H4 (cell line): Measurements from ENCODE around the gene CD58. TPM values are rescaled to one million over a fixed set of nuclear protein-coding genes. Genes with fewer than 3 reads are reported as not detected.

Experiments
- DNase-seq: peaks from one replicate; pipeline ENCODE4 v3.0.0-alpha.2; 2015; ENCODE audit warnings: low spot score
- total RNA-seq: library from RNA; depleted of rRNA; stranded (reverse); fragments of >200 nt; shearing (Covaris generic); gene quantifications from 2 replicates; pipeline ENCODE4 v1.2.3, GENCODE V29; 2014

Gene CD58
- total RNA-seq, 1 experiment from 2014 or later: 18.4 TPM

DNA sequence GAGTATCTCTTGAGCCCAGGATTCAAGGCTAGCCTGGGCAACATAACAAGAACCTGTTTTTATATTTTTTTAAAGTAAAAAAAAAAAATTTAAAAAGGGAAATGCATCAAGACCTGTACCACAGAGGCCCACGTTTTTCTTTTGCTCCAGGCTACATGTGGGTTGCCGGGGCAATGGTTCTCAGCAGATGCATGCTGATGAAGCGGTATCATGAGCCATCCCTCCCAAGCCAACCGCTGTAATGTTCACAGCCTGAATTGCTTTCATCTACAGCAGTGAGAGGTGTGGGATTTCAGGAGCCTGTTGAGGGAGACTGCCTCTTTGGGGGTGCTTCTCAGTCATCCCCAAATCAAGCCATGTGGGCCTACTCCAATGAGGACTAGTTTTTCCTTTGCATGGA lies 60.5 kb downstream of the CD58 start:
- DNase-seq: no peak

DNA sequence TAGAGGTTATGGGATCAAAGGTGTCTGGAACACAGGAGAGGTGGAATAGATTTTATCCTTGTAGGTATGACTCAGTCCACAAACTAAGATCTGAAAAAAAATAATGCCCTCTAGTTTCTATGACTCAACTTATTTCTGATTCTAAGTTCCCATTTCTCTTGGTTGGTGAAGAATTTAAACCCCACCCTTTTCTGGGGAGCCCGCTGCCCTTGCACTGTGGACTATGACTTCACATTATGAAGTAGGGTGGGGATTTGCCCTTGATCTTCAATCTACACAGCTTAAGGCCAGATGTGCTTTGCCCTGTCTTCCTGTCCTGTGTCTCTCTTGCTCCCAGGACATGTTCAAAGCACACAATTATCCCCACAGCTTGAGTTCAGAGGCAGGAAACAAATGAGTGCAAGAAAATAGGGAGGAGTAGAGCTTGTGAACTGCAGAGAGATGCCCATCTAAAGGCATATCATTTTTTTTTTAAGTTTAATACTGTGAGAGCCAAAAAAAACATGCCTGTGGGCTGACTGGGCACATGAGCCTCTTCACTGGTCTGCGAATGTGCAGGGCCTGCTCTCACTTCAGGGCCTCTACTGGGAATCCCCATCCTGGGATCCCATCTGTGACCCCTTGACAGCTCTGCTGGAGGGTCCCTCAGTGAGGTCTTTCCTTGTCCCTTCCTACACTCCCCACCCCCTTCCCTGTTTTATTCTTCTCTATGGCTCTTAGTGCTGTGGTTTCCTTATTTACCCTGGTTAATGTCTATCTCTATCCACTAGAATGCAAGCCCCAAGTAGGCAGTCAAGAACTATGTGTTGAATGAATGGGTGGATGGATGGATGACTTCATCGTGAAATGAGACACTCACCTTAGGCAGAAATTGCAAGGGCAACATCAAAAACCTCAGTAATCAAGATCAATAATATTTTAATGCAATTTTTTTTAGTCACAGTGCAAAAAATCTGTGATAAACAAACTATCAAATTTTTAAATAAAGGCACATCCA lies 61.5 kb downstream of the CD58 start:
- DNase-seq: peak; percentile 33

DNA sequence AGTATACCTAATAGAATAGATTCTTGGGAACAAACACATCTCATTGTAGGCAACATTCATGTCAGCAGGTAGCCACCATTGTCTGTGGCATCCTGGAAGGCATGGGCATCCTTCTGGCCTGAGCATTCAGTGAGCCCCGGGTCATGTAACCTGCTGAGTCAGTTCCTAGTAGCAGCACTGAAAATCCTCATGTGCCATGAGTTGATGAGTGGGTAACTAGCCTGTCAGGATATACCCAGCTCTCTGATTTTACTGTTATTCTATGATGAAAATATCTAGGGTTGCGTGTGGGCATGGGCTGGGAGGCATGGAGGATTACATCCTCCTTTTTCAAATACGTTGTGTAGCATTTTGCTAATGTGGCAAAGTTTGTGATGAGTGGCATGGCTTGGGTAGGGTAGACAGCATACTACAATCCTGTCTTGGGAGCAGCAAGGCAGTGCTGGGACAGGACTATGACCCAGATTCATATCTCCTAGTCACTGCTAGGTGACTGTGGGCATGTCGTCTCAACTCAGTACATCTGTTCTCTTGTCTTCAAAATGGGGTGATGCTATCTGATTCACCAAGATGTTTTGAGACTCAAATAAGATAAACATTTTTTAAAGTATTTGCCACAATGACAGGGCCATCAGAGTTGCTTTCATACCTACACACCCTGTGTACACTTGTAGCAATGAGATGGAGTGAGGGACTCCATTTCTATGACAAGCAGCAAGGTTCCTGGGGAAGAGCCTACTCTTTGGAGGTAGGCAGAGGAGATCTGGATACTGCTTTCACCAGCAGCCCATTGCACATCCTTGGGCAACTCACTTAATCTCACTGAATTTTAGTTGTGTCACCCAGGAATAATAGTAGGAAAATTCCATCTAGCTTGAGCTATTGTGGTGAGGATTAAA lies 62.5 kb downstream of the CD58 start:
- no peak for DNase-seq

DNA sequence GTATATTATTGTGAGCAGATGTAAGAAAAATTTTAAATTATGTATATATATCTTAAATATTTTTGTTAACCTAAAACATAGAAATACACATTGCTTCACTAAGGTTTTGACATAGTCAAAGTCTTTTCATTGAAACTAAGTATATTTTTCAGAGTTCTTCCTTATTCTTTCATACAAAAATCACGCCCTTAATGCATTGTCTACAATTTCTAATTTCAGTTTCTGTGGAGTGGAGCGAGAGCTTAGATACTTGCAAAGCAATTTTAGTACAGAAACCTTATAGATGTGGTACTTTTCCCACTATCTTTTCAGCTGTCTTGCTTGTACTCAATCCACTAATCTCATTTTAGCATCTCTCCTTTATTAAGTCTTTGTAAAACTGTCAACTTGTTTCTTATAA lies 63.2 kb downstream of the CD58 start:
- DNase-seq: no peak

DNA sequence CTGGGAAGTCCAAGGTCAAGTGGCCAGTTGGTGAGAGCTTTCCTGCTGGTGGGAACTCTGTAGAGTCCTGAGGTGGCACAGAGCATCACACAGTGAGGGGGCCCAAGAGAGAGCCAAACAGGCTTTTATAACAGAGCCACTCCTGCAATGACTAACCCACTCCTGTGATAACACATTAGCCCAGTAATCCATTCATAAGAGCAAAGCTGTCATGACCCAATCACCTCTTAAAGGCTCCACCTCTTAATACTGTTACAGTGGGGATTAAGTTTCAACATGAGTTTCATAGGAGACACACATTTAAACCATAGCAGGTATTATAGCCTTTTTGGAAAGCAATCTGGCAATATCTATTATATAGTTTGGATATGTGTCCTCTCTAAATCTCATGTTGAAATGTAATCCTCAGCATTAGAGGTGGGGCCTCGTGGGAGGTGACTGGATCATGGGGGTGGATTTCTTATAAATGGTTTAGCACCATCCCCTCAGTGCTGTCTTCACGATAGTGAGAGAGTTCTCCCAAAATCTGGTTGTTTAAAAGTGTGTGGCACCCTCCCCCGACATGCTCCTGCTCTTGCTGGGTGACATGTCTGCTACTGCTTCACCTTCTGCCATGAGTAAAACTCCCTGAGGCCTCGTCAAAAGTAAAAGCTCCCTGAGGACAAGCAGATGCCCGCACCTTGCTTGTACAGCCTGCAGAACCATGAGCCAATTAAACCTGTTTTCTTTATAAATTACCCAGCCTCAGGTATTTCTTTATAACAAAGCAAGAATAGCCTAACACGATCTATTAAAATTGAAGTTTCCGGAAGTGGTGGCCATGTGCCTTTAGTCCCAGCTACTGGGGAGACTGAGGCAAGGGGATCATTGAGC lies 64.5 kb downstream of the CD58 start:
- DNase-seq: no peak

DNA sequence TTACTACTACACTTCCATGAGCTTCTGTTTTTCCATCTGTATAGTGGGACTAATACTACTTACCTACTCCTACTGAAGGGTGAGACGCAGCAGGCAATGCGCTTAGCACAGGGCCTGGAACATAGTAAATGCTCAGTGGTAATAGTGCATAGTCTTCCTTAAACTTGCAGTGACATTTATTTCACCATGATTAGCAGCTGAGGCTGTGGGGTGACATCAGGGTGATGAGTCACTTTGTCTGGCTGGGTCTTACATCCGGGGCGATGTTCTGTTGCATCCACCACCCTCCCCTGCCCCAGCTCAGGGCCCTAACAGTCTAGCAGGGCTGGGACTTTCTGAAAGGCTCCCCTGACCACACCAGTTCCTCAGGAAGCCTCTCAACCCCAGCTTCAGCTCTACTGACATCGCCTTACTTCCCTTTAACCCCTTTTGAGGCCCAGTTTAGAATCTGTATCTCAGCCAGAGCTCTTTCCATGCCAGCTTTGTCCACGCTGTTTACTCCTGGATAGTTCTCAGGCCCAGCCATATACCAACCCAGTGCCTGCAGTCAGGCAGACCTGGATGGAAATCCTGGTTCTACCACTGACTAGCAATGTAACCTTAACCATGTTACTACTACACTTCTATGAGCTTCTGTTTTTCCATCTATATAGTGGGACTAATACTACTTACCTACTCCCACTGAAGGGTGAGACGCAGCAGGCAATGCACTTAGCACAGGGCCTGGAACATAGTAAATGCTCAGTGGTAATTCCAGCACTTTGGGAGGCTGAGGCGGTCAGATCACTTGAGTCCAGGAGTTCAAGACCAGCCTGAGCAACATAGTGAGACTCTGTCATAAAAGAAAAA lies 66.3 kb downstream of the CD58 start:
- DNase-seq: peak; percentile 64

DNA sequence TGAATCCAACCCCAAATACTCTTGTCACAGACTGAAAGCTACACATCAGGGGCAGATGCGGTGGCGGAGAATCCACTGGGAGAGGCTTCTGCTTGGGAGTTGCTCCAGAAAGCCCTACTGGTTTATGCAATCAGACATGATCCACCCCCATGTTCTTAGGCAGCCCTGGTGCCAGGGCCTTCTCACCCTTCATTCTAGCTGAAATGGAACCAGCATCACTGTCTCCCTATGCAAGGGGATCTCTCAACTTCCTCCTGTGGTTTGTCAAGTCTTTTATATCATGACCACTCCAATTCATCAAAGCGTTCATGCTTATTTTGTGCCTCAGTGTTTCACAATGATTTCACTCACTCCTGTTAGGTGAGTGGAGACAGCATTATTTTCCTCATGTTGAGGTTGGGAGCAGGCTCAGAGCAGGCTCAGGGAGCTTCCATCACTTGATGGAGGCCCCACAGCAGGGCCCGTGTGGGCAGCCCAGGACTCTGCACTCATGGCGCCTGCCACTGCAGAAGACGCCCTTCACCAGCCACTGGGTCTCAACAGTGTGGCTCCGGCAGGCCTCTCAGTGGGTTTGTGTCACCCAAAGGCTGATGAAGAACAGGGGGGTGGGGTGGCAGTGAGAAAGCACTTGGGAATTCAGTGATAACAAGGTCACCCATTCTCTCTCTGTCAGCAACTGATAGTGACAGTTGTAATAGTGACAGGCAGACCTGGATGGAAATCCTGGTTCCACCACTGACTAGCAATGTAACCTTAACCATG lies 67.1 kb downstream of the CD58 start:
- no peak for DNase-seq

DNA sequence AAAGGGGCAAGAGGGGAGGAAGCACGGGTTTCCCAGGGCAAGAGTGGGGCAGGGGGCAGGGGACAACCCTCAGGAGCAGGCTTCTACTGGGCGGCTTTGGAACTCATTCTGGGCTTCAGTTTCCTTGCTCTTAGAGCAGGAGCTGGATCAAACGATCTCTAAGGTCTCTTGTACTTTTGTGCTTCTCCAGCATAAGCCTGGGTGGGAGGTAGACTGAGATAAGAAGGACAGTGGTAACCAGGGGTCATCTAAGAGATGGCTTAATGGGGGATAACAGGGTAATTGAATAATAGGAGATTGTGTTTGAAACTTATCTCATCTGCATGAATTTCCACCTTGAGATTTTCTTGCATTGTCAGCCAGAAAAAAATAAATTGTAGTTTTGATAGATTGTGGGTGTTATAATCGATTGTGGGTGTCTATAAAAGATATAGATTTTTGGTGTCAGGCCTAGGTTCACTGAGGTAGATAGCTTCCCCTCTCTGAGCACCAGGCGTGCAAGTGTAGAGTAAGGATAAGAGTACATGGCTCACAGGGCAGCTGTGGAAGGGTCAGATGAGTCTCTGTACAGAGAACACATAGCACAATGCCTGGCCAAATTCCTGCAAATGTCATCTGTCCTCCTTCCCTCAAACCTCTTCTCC lies 68.0 kb downstream of the CD58 start:
- DNase-seq: no peak

DNA sequence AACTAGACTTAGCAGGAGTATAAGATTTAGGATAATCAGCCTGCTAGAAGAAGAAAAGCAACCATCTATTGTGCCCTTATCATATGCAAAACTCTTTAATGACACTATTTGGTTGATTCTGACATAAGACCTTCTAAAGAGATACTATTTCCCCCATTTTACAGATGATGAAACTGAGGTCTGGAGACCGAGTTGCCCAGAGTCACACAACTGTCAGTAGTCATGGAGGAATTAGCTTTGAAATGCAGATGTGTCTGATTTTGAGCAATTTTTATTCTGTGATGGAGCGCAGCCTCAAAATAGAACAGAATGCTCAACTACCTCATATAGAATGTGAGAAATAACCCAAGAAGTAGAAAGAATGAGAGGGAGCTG lies 69.0 kb downstream of the CD58 start:
- DNase-seq: no peak

DNA sequence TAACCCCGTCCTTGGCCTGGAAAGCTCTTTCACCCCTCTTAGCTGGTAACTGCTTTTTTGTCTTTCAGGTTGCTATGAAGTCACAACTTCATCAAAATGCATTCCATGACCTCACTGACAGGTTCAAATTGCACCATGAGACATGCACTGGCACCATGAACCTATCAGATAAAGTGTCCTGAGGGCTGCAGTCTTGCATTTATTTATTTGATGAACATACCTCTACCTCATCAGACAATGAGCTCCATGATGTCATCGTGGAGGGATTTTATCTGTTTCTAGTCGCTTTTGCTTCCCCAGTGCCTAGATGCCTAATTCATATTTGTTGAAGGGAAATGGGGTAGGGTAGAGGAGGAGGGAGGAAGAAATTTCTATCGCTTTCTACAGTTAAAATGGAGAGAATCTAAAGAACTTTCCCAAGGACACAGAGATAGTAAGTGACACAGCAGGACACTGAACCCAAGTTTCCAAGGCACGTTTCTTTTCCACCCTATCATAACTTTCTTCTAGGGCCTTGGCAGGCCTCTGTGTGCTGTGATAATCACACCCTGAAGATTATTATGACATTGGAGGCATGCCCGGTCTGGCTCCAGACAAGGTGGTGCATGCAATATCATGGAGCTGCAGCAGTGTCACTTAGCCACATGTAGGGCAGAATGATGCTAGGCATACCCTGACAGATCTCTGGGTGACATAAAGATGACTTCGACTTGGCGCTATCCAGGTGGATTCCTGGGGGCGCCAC lies 69.5 kb downstream of the CD58 start:
- DNase-seq: no peak

DNA sequence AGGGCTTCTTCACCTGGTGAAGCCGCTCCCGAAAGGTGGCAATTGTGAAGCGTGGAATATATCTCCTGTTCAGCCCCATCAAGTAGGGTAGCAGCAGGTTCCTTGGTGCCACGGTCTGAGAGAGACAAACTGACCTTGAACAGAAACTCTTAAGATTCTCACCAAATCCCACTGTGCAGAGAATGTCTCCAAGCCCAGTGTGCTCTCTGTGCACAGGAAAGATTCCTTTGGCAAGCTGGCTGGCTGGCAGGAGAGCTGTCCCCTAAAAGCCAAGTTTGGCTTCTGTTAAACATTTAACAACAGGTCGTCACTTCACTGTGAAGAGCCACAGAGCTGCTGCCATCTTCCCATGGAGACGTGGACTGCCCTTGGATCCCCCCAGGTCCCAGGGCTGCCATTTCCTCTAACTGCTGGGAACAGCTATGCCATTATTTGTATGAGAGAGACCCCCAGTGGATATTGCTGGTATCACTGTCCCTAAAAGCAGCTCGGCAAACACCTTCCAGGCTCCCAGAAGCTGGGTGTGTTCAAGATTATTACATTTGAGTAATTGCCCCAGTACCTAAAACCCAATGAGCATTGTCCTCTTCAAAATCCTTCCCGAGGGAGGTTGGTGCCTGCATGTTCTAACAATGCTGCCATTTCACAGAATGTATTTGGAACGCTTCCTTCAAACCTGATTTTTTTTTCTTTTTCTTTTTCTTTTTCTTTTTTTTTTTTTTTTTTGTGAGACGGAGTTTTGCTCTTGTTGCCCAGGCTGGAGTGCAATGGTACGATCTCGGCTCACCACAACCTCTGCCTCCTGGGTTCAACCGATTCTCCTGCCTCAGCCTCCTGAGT lies 71.8 kb downstream of the CD58 start:
- DNase-seq: peak; percentile 42

DNA sequence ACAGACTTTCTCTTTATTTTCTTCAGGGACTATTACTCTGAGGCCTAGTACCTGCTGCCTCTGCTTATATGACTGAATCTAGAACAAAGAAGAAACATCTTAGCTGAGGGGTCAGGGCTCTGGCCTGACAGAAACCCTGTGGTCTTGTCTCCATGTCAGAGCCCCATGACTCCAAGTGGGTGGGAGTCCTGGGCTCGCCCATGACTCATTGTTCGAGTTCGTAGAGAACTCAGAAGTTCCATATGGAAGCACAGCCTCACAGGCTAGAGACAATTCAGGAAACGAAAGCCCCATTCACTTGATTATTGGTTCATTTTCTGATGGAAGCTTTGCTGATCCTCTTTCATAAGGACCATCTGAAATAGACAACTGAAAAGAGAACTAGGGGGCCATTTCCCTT lies 73.2 kb downstream of the CD58 start:
- DNase-seq: no peak

DNA sequence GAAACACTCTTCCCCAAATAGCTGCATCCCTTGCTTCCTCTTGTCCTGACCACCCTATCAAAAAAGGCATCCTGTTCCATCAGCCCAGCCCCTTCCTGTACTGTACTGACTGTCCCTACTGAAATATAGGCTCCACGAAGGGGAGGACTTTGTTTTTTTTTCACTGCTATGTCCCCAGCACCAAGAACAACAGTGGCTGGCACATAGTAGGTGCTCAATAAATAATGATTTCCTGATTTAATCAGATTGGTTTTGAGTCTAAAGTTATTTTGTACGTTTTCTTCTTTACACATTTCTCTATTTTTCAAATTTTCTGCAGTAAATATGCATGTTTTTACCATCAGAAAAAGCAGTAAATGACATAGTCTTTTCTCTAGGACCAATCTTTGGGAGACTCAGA lies 73.9 kb downstream of the CD58 start:
- no peak for DNase-seq

DNA sequence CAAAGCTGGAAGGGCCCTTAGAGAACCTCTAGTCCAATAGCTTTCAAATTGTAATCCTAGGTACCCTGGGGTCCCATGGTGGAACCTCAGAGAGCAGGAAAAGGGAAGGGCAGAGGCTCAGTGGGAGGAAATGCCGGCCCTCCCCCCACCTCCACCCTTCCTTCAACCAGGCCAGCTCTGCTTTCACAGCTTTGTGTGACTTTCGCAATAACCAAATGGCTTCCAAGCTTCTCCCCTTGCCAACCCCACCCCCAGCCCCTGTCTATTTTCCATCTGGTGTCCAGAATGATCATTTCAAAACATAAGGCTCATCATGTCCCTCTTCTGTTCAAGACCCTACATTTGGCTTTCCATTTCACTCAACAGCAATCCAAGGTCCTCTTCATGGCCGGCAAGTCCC lies 74.4 kb downstream of the CD58 start:
- DNase-seq: no peak

DNA sequence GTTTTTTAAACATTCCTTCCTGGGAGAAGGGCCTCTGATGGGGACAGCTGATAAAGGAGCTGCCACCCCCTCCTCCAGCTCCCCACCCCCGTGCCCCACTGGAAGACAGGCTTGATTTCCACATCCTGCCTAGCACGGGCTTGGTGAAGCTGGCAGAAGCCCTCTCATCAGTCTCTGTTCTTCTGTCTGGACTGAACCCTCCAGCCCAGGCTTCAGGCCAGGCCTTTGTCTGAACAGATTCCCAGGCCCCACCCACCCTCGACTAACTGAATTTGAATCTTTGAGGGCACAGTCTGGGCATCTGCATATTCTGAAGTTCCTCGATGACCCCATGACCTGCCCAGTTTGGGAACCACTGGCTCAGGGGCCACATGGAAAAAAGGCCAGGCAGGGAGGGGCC lies 75.3 kb downstream of the CD58 start:
- no peak for DNase-seq

DNA sequence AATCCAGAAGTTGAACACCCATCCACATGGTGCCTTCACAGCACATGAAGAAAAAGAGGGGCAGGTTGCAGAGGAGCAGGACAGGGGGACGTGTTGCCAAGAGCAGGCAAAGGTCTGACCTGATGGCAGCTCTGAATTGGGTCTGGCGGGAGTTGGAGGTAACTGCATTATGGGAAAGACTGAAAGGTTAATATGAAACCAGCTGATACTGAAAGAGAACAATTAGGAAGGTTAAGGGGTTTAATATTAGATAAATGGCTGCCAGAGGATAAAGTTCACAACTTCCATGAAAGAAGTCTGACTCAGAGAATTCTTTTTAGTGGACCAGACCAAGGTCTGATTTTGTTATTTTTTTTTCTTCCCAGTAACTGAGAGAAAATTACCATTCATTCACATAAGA lies 76.1 kb downstream of the CD58 start:
- no peak for DNase-seq

DNA sequence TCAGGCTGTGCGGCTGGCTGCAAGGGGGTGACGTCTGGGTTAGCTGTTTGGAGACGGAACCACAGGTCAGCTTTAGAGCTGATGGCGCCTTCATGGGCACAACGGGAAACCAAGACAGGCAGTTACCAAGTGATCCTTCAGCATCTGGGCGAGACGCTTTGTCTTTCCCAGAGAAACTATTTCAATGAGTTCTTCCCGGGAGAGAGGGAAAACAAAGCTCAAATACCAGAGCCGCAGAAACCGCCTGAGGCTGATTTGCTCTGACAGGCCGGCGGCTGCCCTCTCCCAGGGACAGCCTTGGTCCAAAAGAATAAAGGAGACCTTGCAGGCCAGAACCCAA lies 76.5 kb downstream of the CD58 start:
- no peak for DNase-seq
